ENCODE measurements around the gene PAQR8. TPM values are rescaled to one million over a fixed set of nuclear protein-coding genes. Genes with fewer than 3 reads are reported as not detected.
"Not testable (repeated sequence)": the region's sequence is repeated elsewhere in the genome, so short reads cannot be mapped to it uniquely, and the experiment has no call there.

PAQR8 gene
- total RNA-seq, 2 donors from 2014 or later = 65.8 to 87.8 TPM

- DNase-seq = no peak
- H3K9ac ChIP-seq (ENCODE audit: low read depth in 2 of 2, low read length in 2 of 2) = peak overlapping the region in 1 of 2 donors; percentile 10
- H3K4me1 ChIP-seq = peaks cover 7% of the 10 kb centered on the region
- no peaks in the 10 kb centered on the region for H3K36me3 ChIP-seq
- H3K4me3 ChIP-seq = no peak overlapping the region
- intact Hi-C loops (cut with DNase I) = no loop called here
- H3K27ac ChIP-seq = peak overlapping the region; percentile 3
- H3K9me3 ChIP-seq = no peaks in the 10 kb centered on the region
- no peak for TF ChIP-seq CTCF (IDR thresholded peaks at IDR 0.05)
- H3K27me3 ChIP-seq = no peaks in the 10 kb centered on the region
These were observed 15.7 kb downstream of the PAQR8 start for GRCh38 chr6:52377538-52378221.

- no peaks in the 10 kb centered on the region for H3K9me3 ChIP-seq
- H3K4me3 ChIP-seq = no peak overlapping the region
- H3K27me3 ChIP-seq = no peaks in the 10 kb centered on the region
- peaks cover 7% of the 10 kb centered on the region for H3K4me1 ChIP-seq
- H3K27ac ChIP-seq = no peak overlapping the region
- H3K9ac ChIP-seq (ENCODE audit: low read depth in 2 of 2, low read length in 2 of 2) = no peak overlapping the region
- intact Hi-C loops (cut with DNase I) = no loop called here
- TF ChIP-seq CTCF (IDR thresholded peaks at IDR 0.05) = no peak
- H3K36me3 ChIP-seq = no peaks in the 10 kb centered on the region
- no peak for DNase-seq
These were observed 19.3 kb downstream of the PAQR8 start for GRCh38 chr6:52381249-52381648.

GRCh38 chr6:52384145-52384766, 22.3 kb downstream of the PAQR8 start:
- DNase-seq = no peak
- Histone ChIP-seq H3K4me3 (no peak overlapping the region), H3K4me1 (peaks cover 7% of the 10 kb centered on the region), H3K27ac (no peak overlapping the region), H3K36me3 (no peaks in the 10 kb centered on the region), H3K9me3 (no peaks in the 10 kb centered on the region), H3K27me3 (no peaks in the 10 kb centered on the region), H3K9ac (ENCODE audit: low read depth in 2 of 2, low read length in 2 of 2) (no peak overlapping the region)
- intact Hi-C loops (cut with DNase I) = no loop called here
- TF ChIP-seq CTCF (IDR thresholded peaks at IDR 0.05) = no peak

GRCh38 chr6:52385074-52385473, 23.1 kb downstream of the PAQR8 start:
- Histone ChIP-seq H3K4me3 (no peak overlapping the region), H3K9me3 (no peaks in the 10 kb centered on the region), H3K36me3 (no peaks in the 10 kb centered on the region), H3K4me1 (peaks cover 7% of the 10 kb centered on the region), H3K27me3 (no peaks in the 10 kb centered on the region), H3K9ac (ENCODE audit: low read depth in 2 of 2, low read length in 2 of 2) (no peak overlapping the region), H3K27ac (no peak overlapping the region)
- TF ChIP-seq CTCF (IDR thresholded peaks at IDR 0.05) = no peak
- DNase-seq = no peak
- intact Hi-C loops (cut with DNase I) = no loop called here

GRCh38 chr6:52388119-52388518, 26.2 kb downstream of the PAQR8 start:
- H3K27me3 ChIP-seq; DNase-seq; H3K4me1 ChIP-seq; H3K4me3 ChIP-seq; intact Hi-C loops (cut with DNase I); H3K36me3 ChIP-seq; H3K9ac ChIP-seq (ENCODE audit: low read depth in 2 of 2, low read length in 2 of 2); H3K9me3 ChIP-seq: not testable (repeated sequence)
- H3K27ac ChIP-seq = peak overlapping the region; percentile 76

GRCh38 chr6:52388790-52389189, 26.8 kb downstream of the PAQR8 start:
- Histone ChIP-seq H3K9me3 (no peaks in the 10 kb centered on the region), H3K27ac (peak overlapping the region; percentile 76), H3K36me3 (no peaks in the 10 kb centered on the region), H3K9ac (ENCODE audit: low read depth in 2 of 2, low read length in 2 of 2) (peak overlapping the region in 1 of 2 donors; percentile 69), H3K4me3 (no peak overlapping the region), H3K4me1 (peaks cover 7% of the 10 kb centered on the region), H3K27me3 (no peaks in the 10 kb centered on the region)
- DNase-seq = no peak
- intact Hi-C loops (cut with DNase I) = no loop called here
- TF ChIP-seq CTCF (IDR thresholded peaks at IDR 0.05) = no peak
